Psoas muscle (tissue), 8 donors: ENCODE measurements around the gene DHDDS. TPM values are rescaled to one million over a fixed set of nuclear protein-coding genes. Genes with fewer than 3 reads are reported as not detected.

Experiments
- ATAC-seq, 4 donors: fragments of 200-7000 bp; cut with Tn5 transposase; one replicate each; pipeline ENCODE4 v1.9.1; 2020; ENCODE audit warnings: moderate library complexity in 3 of 4, mild to moderate bottlenecking in 2 of 4
- DNase-seq, 2 donors: peaks; one replicate each; pipeline ENCODE4 v3.0.0-alpha.2; 2020
- H3K27ac ChIP-seq: fragments of 200-600 bp; one replicate; pipeline ENCODE4 v1.8.0; 2022
- H3K27me3 ChIP-seq, 3 donors: fragments of 200-600 bp in 1 of 3; one replicate each; pipeline versions ENCODE4 v1.6.1 to v1.8.0; 2013 to 2022; ENCODE audit warnings: low read length in 2 of 3, mild to moderate bottlenecking in 2 of 3, moderate library complexity in 1 of 3; ENCODE audit not compliant: insufficient read depth in 3 of 3
- H3K36me3 ChIP-seq, 2 donors: fragments of 200-600 bp in 1 of 2; one replicate each; pipeline versions ENCODE4 v1.6.1 to v1.8.0; 2013 to 2022; ENCODE audit warnings: low read depth in 1 of 2, mild to moderate bottlenecking in 1 of 2, moderate library complexity in 1 of 2; ENCODE audit not compliant: insufficient read depth in 1 of 2
- H3K4me1 ChIP-seq: fragments of 200-600 bp; one replicate; pipeline ENCODE4 v1.8.0; 2022
- H3K4me3 ChIP-seq: fragments of 200-600 bp; one replicate; pipeline ENCODE4 v1.8.0; 2022; ENCODE audit warnings: mild to moderate bottlenecking
- H3K9me3 ChIP-seq: fragments of 200-600 bp; one replicate; pipeline ENCODE4 v1.8.0; 2022
- CTCF ChIP-seq: fragments of 200-600 bp; IDR thresholded peaks from one replicate; pipeline ENCODE4 v1.8.0; 2022; ENCODE audit warnings: antibody characterized with exemption
- whole genome bisulfite sequencing, 3 donors: extraction: QIAGEN DNeasy Blood & Tissue Kit; methylation state at CpG; one replicate each; pipeline versions ENCODE4 v1.1.6 to v1.1.7; 2013; 5-methylcytosine and 5-hydroxymethylcytosine counted together
- intact Hi-C, 2 donors: fragments of 100-400 bp; cut with DNase I; formaldehyde crosslinking; loops; one replicate each; pipeline versions ENCODE4 v1.11.0 to v1.14.2; 2022
- polyA plus RNA-seq, 3 donors: library from polyadenylated mRNA; stranded (reverse); fragments of 200-250 nt; gene quantifications; one replicate each; pipeline ENCODE4 v1.2.3, GENCODE V29; 2013
- total RNA-seq, 4 donors: library from RNA; stranded (reverse); fragmentation: NEBNext Ultra II Directional in 2 of 4; extraction: Animal tissue kit (Norgen Biotek cat#: 25700) in 2 of 4; gene quantifications; one replicate each; pipeline versions ENCODE4 v1.2.1 to v1.2.4, GENCODE V29; 2021 to 2023
- donor health status: healthy with polysubstance abuse.
- donor health status: DM: no; HTN: no; CAD: no; lungs with moderate emphysema.
- donor health status: Bipolar disorder and iron deficiency.
- donor health status: healthy.
- donor health status: DM: yes; HTN: yes; CAD: no.
- donor health status: DM: no; HTN: no; CAD: no.
- donor health status: DM: no; HTN: no; CAD: no.
- donor health status: DM: yes; HTN: yes; CAD: no.

Gene DHDDS
- total and polyA plus RNA-seq, 7 donors = 14.1 to 40.6 (median 23.3) TPM

- no peak for TF ChIP-seq CTCF
- peaks cover 11% of the 10 kb centered on the region for H3K4me1 ChIP-seq
- H3K4me3 ChIP-seq = no peak overlapping the region
- intact Hi-C loops = loop anchor here in 1 of 2 donors (5.0 kb wide), 1 partner anchor 38 kb away; the partner anchor contains the start of gene HMGN2
- no peak overlapping the region for H3K27ac ChIP-seq
- DNase-seq (no peak), ATAC-seq (no peak)
- peaks cover 3 to 47% of the 10 kb centered on the region in 2 donors for H3K36me3 ChIP-seq
- H3K27me3 ChIP-seq = no peaks in the 10 kb centered on the region
- no peaks in the 10 kb centered on the region for H3K9me3 ChIP-seq
Observed at GRCh38 chr1:26434161-26434752, 2.1 kb downstream of the DHDDS start.

- no peaks in the 10 kb centered on the region for H3K27me3 ChIP-seq
- DNase-seq (no peak), ATAC-seq (no peak)
- peaks cover 15 to 84% of the 10 kb centered on the region in 2 donors for H3K36me3 ChIP-seq
- intact Hi-C loops = no loop called here
- H3K9me3 ChIP-seq = no peaks in the 10 kb centered on the region
- no peak for TF ChIP-seq CTCF
- H3K4me1 ChIP-seq = peaks cover 5% of the 10 kb centered on the region
- H3K4me3 ChIP-seq = no peak overlapping the region
- no peak overlapping the region for H3K27ac ChIP-seq
- WGBS, 3 donors = 94 to 96% (median 94%) methylated on average over 6 of the region's 6 CpGs
Observed at GRCh38 chr1:26438041-26438440, 5.9 kb downstream of the DHDDS start.

GRCh38 chr1:26440259-26440658 is 8.1 kb downstream of the DHDDS start:
- 90 to 98% (median 94%) methylated on average over 2 of the region's 2 CpGs for WGBS, 3 donors
- intact Hi-C loops = no loop called here

GRCh38 chr1:26449868-26450267 is 17.7 kb downstream of the DHDDS start:
- H3K27me3 ChIP-seq = no peaks in the 10 kb centered on the region
- H3K9me3 ChIP-seq = no peaks in the 10 kb centered on the region
- H3K27ac ChIP-seq = no peak overlapping the region
- H3K4me3 ChIP-seq = no peak overlapping the region
- no peak for ATAC-seq
- peaks cover 2 to 96% of the 10 kb centered on the region in 2 donors for H3K36me3 ChIP-seq
- no peak for TF ChIP-seq CTCF
- intact Hi-C loops = no loop called here
- 94 to 98% (median 95%) methylated on average over 3 of the region's 3 CpGs for WGBS, 3 donors
- DNase-seq = no peak
- H3K4me1 ChIP-seq = no peaks in the 10 kb centered on the region

More at GRCh38 chr1:26440259-26440658, 8.1 kb downstream of the DHDDS start:
- Histone ChIP-seq H3K4me1 (no peaks in the 10 kb centered on the region), H3K36me3 (peaks cover 17 to 97% of the 10 kb centered on the region in 2 donors), H3K4me3 (no peak overlapping the region), H3K27ac (no peak overlapping the region), H3K9me3 (no peaks in the 10 kb centered on the region), H3K27me3 (no peaks in the 10 kb centered on the region)
- DNase-seq = no peak
- no peak for TF ChIP-seq CTCF
- ATAC-seq = no peak

- Histone ChIP-seq H3K4me3 (no peak overlapping the region), H3K4me1 (no peaks in the 10 kb centered on the region), H3K27ac (no peak overlapping the region), H3K9me3 (no peaks in the 10 kb centered on the region), H3K27me3 (no peaks in the 10 kb centered on the region), H3K36me3 (peaks cover 2 to 96% of the 10 kb centered on the region in 2 donors)
- intact Hi-C loops = no loop called here
- WGBS, 3 donors = 93 to 95% (median 94%) methylated on average over 3 of the region's 3 CpGs
- ATAC-seq (no peak), DNase-seq (no peak)
- no peak for TF ChIP-seq CTCF
Observed at GRCh38 chr1:26450908-26451307, 18.8 kb downstream of the DHDDS start.
